ENCODE results near the gene GPR183.

DNA sequence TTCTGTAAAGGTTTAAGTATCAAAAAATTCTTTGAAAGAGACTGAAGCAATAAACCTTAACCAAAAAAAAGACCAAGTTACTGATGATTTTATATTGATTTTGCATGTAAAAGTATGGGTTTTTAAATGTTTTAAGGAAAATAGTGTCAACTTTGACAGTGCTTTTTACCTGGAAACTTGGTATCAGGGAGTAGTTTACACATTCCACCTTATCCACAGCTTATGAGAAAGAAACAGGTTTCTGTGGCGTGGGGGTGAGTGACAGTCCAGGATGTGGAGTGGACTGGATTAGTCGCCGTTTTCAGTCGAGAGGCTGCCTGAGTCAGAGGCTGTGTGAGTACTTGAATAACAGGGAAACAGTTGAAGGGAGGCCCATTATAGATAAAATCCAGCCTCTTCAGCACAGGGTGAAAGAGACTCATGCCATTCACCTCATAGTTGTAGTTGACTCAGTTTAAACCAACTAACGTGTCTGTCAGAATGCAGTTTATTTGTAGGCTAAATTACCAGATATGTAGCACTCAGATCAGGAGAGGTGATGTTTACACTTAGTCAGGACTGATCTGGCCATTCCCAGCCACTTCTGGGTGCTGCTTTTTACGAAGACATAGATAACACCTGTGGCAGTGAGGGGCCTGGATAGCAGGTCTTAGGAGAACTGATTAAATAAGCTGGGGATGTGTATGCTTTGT is 595 bp upstream of the GPR183 start:
- TF ChIP-seq, protein P1, sequence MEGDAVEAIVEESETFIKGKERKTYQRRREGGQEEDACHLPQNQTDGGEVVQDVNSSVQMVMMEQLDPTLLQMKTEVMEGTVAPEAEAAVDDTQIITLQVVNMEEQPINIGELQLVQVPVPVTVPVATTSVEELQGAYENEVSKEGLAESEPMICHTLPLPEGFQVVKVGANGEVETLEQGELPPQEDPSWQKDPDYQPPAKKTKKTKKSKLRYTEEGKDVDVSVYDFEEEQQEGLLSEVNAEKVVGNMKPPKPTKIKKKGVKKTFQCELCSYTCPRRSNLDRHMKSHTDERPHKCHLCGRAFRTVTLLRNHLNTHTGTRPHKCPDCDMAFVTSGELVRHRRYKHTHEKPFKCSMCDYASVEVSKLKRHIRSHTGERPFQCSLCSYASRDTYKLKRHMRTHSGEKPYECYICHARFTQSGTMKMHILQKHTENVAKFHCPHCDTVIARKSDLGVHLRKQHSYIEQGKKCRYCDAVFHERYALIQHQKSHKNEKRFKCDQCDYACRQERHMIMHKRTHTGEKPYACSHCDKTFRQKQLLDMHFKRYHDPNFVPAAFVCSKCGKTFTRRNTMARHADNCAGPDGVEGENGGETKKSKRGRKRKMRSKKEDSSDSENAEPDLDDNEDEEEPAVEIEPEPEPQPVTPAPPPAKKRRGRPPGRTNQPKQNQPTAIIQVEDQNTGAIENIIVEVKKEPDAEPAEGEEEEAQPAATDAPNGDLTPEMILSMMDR (conservative IDR thresholded peaks at IDR 0.05 in 1 of 2, IDR thresholded peaks at IDR 0.05 in 1 of 2; ENCODE audit: extremely low read depth in 1 of 2, insufficient read depth in 1 of 2, low read depth in 1 of 2, low read length in 2 of 2) = no peak
- no peak for TF ChIP-seq EZH2 (IDR thresholded peaks at IDR 0.05; ENCODE audit: borderline replicate concordance, low read length)

All from mammary epithelial cell (primary cell).